Keratinocyte (primary cell): ENCODE data around the gene ZNF57.

Experiments used
- EZH2 ChIP-seq: IDR thresholded peaks from one replicate; pipeline ENCODE4 v1.6.1; 2012; ENCODE audit warnings: inconsistent platforms, mild to moderate bottlenecking, low read length, moderate library complexity
- TF ChIP-seq, protein P1 (sequence below), 3 experiments: IDR thresholded peaks in 1 of 3; conservative IDR thresholded peaks in 1 of 3; optimal IDR thresholded peaks in 1 of 3; 2 replicates in 2 of 3; 3 replicates in 1 of 3; pipeline versions ENCODE3 to v1.5.1; 2011; ENCODE audit warnings: low read length in 3 of 3, mild to moderate bottlenecking in 3 of 3, moderate library complexity in 2 of 3, control low read depth in 1 of 3, inconsistent platforms in 1 of 3; ENCODE audit not compliant: insufficient read depth in 2 of 3; ENCODE audit errors: extremely low read depth in 1 of 3

DNA sequence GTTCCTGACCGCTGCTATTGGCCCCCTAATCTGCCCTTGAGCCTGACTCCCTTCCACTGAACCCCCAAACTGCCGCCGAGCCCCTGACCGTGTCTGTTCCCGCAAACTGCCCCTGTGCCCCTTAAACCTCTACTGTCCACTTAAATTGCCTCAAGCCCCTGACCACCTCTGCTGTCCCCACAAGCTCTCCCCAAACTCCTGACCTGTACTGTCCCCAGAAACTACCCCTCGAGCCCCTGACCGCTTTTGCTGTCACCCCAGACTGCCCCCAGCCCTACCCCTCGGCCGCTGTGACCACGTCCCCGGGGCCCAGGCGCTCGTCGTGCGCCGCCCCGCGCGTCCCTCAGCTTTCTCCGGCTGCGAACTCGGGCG is 43.7 kb downstream of the ZNF57 start:
- TF ChIP-seq, protein P1, sequence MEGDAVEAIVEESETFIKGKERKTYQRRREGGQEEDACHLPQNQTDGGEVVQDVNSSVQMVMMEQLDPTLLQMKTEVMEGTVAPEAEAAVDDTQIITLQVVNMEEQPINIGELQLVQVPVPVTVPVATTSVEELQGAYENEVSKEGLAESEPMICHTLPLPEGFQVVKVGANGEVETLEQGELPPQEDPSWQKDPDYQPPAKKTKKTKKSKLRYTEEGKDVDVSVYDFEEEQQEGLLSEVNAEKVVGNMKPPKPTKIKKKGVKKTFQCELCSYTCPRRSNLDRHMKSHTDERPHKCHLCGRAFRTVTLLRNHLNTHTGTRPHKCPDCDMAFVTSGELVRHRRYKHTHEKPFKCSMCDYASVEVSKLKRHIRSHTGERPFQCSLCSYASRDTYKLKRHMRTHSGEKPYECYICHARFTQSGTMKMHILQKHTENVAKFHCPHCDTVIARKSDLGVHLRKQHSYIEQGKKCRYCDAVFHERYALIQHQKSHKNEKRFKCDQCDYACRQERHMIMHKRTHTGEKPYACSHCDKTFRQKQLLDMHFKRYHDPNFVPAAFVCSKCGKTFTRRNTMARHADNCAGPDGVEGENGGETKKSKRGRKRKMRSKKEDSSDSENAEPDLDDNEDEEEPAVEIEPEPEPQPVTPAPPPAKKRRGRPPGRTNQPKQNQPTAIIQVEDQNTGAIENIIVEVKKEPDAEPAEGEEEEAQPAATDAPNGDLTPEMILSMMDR (optimal IDR thresholded peaks at IDR 0.05 in 1 of 3, IDR thresholded peaks at IDR 0.05 in 1 of 3, conservative IDR thresholded peaks at IDR 0.05 in 1 of 3; ENCODE audit: extremely low read depth in 1 of 3, insufficient read depth in 2 of 3, low read length in 3 of 3): no peak
- TF ChIP-seq EZH2: no peak
